Measurements from ENCODE around the gene ZNF787. TPM values are rescaled to one million over a fixed set of nuclear protein-coding genes. Genes with fewer than 3 reads are reported as not detected.

Gene ZNF787
- total RNA-seq, 1 donor from 2014 or later: 11.3 TPM

DNA sequence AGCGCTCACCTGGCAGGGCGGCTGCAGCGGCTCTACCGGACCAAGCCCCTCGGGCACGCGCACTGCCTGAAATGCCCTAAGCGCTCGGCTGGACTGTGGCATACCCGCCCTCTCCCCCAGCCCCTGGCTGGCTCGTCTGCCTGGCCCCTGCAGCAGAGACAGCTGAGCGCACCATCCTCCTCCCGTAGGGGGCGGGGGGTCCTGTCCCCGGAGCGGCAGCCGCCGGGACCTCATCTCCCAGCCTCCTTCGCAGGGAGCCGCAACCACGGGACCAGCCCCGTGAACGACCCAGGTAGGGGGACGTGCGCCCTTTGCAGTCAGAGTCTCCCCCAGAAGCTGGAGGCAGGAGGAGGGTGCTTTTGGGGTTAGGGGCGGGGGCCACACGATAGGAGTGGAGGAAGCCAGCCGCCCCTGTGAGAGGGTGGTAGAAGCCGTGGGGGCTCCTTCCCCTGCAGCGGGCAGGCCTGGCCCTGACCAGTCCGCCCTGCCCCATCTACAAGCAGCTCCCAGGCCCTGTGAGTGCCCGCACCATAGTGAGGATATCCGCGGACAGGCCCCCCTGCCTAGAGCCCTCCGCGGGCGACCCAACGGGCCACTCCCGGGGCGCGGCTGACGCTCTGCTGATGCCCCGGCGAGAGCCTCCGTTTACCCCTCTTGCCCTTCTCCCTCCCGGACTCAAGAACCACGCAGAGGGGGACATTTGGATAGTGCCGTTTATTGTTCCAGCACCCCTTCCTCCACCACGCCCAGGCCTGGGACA, 34.2 kb downstream of the ZNF787 start:
- DNase-seq: no peak

DNA sequence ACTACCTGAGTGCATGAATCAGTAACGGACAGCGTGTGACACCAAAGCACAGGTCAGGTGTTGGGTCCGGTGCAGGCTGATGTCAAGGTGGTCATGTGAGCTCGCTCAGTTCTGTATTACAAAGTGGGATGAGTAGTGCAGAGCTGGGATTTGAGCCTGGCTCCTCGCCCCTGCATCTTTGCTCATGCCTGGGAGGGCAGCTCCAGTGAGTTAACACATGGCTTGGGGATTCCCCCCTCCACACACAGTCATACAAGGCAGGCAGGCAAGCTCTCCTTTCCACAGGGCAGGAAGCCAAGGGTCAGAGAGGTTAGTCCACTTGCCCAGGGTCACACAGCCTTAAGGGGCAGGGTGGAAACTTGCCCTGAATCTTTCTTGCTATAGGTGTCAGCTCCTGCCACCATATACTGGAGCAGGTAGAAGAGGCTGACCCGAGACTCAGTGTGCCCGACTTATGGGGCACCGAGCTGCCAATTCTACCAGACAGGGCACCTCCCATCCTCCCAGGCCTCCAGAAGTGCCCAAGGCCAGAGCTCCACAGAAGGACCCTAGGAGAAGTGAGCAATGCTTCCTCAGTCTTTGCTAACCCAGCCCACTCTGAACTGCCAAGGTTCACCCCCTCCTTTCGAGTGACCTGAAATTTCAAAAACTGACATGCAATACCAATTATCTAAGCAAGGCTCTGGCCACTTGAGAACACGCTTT, 35.4 kb downstream of the ZNF787 start:
- DNase-seq: no peak

DNA sequence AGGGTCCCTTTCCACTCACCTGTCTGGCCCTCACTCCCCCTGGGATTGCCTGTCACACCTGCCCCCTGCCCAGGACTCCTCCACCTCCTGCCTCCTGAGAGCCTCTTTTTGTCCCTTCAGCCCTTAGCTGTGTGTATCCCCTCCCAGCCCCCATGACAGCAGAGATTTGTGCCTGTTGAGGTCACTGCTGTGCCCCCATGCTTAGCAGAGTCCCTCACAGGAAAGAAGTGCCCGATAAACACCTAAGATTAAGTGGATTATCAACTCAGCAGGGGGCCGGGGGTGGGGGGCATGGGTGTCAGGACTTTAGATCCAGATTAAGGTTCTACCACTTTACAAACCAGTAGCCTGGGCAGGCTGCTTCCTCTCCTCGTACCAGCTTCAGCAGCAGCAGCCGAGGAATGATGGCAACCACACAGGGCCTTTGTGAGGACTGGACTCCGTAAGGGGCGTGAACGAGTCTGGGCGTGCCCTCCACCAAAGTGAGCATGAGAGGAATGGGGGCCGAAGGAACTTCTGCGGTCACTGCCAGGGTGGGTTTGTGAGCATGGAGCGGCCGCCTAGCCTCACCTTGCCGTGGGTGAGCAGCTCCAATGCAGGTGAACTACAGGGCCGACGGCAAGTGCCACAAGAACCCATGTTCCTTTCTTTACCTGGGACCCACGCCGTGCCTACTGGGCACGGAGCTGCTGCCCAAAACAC, 36.1 kb downstream of the ZNF787 start:
- no peak for DNase-seq

DNA sequence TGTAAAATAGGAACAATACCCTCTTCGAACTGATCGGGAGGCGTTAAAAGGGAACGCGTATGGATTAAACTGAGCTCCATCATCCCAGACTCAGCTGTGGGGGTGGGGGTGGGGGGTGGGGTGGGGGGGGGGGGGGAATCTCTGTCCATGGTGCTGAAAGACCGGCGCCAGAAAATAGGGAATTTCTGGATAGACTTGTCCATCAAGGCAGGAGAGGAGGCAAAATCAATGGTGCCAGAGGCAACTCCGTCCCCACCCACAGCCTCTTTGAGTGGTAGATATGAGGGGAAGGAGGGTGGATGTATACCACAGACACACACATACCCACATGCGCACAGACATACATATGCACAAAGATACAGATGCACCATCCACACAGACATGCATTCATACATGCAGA, 37.4 kb downstream of the ZNF787 start:
- DNase-seq: no peak

DNA sequence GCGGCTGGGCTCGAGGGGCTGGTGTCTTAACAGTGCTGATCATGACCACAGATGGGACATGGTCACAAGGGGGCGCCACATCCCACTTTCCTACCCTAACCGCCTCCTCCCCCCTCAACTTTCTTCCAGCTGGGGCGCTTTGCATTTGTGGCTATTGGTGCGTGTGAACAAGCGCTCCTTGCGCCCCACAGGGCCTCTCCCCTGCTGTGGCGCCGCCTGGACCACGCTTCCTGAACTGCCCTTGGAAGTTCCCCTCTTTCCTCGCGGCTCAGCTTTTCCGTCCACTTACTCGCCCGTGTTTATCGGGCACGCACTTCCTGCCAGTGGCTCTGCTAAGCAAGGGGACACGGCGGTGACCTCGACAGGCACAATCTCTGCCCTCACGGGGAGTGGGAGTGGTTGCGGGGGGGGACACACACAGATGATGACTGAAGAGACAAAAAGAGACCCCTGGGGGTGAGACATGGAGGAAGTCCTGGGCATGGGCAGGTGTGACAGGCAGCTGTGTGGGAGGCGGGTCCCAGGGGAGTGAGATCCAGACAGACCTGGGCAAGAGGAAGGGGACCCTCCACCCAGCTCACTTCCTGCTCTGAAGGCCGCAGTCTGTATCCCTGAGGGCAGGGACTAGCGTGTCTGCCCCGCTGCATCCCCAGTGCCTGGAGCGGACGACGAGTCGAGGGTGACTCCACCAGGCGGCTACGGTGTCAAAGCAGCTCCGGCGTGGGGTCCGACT, 40.3 kb downstream of the ZNF787 start:
- DNase-seq: no peak

DNA sequence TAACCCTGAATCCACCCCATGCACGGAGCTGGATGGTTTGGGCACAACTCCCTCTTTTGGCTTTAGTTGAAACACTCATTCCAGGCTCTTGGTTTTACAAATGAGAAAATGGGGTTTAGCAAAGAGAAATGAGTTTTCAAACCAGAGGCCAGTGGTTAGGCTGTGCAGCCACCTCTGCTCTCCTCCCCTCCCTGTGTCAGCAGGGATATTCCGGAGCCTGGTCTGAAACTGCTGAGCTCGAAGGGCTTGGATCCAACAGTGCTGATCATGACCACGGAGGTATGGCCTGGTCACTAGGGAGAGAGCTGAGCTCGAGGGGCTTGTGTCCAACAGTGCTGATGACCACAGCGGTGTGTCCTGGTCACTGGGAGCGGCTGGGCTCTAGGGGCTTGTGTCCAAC, 41.5 kb downstream of the ZNF787 start:
- DNase-seq: no peak

DNA sequence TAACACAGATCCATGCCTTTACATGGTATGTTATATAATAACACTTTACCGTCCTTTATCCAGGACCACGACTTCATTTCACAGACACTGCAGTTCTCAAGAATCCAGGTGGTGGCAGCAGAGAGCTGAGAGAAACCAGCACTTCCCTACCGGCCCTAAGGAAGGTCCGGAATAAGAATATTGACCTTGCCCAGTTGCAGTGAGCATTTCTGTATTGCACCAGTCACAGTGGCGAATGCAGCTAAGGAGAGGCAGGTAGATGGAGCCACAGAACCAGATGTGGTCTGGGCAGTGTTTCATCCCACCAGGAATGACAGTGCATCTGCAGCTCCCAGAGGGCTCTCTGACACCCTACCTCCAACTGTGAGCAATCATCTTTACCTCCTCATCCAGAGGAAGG, 44.6 kb downstream of the ZNF787 start:
- no peak for DNase-seq

DNA sequence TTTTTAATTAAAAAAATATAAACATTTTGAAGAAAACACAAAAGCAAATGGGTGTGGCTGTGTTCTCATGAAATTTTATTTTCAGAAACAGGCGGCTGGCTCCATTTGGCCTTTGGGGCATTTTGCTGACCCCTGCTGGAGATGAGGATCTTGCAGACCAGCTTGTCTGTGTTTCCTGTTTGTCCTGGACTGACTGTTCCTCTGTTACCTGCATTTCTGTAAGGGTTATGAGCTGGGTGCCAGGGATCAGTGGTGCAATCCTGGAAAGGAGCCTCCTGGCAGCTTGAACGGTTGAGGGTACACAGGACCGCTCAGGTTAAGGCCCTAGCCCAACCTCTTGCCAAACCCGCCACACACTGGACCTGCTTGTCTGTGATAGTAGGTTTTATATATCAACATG, 49.9 kb downstream of the ZNF787 start:
- DNase-seq: no peak

DNA sequence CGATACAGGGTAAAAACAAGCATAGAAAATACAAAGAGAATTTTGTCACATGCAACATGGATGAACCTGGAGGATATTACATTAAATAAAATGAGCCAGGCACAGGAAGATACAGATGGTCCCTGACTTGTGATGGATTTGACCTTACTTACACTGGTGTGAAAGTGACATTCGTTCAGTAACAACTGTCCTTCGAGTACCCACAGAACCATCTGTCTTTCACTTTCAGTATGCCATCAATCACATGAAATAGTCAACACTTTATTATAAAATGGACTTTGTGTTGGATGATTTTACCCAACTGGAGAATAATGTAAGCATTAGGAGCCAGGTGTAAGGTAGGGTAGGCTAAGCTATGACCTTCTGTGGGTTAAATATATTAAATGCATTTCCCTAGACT, 51.5 kb downstream of the ZNF787 start:
- DNase-seq: no peak

DNA sequence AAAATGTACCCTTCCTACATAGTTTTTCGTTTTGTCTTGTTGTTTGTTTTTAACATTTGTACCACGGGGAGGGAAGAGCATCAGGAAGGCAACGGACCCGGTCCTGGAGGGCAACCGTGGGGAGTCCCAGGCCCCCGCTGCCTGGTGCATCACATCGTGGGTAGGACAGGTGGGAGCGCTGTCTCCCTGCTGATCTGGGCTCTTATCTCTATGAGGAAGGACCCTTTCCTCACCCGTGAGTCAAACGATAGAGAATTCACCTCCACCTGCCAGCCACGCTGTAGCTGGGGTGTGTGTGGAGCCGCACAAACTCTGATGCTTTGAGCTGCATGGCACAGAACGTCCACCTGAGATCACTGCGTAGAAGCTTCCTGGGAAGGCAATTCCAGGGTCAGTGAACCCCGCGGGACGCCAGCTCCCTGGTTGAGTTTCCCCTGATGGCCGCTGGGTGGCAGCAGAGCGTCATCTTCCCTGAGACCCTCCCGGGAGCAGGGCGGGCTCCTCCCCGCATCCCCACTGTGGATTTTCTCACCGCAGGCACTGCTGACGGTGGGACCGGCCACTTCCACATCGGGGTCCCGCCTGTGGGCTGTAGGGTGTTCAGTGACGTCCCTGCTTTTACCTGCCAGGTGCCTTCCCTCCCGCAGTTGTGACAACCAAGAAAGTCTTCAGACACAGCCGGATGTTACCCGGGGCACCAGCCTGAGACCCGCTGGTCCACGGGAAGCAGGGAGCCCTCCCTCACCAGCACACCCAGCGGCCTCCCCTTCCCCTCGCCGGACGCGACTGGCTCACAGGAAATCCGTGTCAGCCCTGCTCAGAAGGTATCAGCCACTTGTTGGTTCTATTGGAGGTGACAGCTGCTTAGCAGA, 54.7 kb downstream of the ZNF787 start:
- no peak for DNase-seq

DNA sequence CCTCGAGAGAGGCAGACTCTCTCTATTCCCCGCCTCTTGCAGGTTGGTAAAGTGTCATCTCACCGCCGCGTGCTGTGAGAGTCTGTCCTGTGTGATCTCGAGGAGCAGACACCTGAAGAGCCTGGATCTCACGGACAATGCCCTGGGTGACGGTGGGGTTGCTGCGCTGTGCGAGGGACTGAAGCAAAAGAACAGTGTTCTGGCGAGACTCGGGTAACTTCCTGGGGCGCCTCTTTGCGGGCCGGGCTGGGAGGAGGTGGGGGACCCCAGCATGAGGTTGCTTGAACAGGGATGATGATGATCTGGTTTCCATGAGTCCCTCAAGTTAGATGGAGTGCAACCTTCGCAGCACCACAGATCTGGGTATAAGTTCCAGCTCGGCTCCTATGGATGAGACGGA, 67.5 kb downstream of the ZNF787 start:
- DNase-seq: no peak

Small RNA genes within 50 kb of the gene (small RNA-seq; reads per million reads assigned to genes)
- gene AC024580.2 (ENCODE audit: low replicate concordance) (not detected), gene RF00019 (ENCODE audit: low replicate concordance) (not detected)

Other genes starting within 250 kb of the ZNF787 start
- not detected for gene NLRP13, start 189.0 kb downstream of the ZNF787 start, total RNA-seq
- gene NLRP8, start 173.5 kb downstream of the ZNF787 start, total RNA-seq: not detected
- gene NLRP5, start 134.5 kb downstream of the ZNF787 start, total RNA-seq: not detected
- 9.2 TPM for gene ZNF444, start 20.0 kb upstream of the ZNF787 start, total RNA-seq
- not detected for gene GALP, start 54.7 kb upstream of the ZNF787 start, total RNA-seq
- not detected for gene ZSCAN5B, start 76.5 kb upstream of the ZNF787 start, total RNA-seq
- gene ZSCAN5C, start 81.0 kb upstream of the ZNF787 start, total RNA-seq: not detected
- gene EDDM13, start 151.5 kb upstream of the ZNF787 start, total RNA-seq: 0.79 TPM
- 4.0 TPM for gene ZSCAN5A, start 193.5 kb upstream of the ZNF787 start, total RNA-seq